ENCODE measurements around the gene PDCL3.

PDCL3 gene

GRCh38 chr2:100563407-100564247 lies 834 bp downstream of the PDCL3 start:
- DNase-seq: no peak

- DNase-seq: no peak
These were observed 6.2 kb downstream of the PDCL3 start for GRCh38 chr2:100568989-100569388.

GRCh38 chr2:100571668-100572067 lies 8.9 kb downstream of the PDCL3 start:
- no peak for DNase-seq

GRCh38 chr2:100577777-100578176 lies 15.0 kb downstream of the PDCL3 start:
- DNase-seq: no peak

- no peak for DNase-seq
These were observed 17.8 kb downstream of the PDCL3 start for GRCh38 chr2:100580367-100581276.

GRCh38 chr2:100581277-100581612 lies 18.5 kb downstream of the PDCL3 start:
- no peak for DNase-seq

GRCh38 chr2:100584816-100585215 lies 22.0 kb downstream of the PDCL3 start:
- no peak for DNase-seq

GRCh38 chr2:100588071-100588786 lies 25.4 kb downstream of the PDCL3 start:
- DNase-seq: no peak

- DNase-seq: no peak
These were observed 26.7 kb downstream of the PDCL3 start for GRCh38 chr2:100589527-100589926.

- no peak for DNase-seq
These were observed 29.4 kb downstream of the PDCL3 start for GRCh38 chr2:100592226-100592625.

GRCh38 chr2:100596465-100596864 lies 33.7 kb downstream of the PDCL3 start:
- no peak for DNase-seq

- DNase-seq: no peak
These were observed 36.8 kb downstream of the PDCL3 start for GRCh38 chr2:100599566-100599965.

GRCh38 chr2:100601661-100602060 lies 38.9 kb downstream of the PDCL3 start:
- DNase-seq: no peak

- no peak for DNase-seq
These were observed 40.6 kb downstream of the PDCL3 start for GRCh38 chr2:100603414-100603813.

GRCh38 chr2:100603948-100604633 lies 41.3 kb downstream of the PDCL3 start:
- DNase-seq: no peak

- no peak for DNase-seq
These were observed 43.5 kb downstream of the PDCL3 start for GRCh38 chr2:100606332-100606725.

GRCh38 chr2:100606726-100607343 lies 44.0 kb downstream of the PDCL3 start:
- no peak for DNase-seq

- no peak for DNase-seq
These were observed 47.6 kb downstream of the PDCL3 start for GRCh38 chr2:100610381-100610831.

- DNase-seq: no peak
These were observed 48.6 kb downstream of the PDCL3 start for GRCh38 chr2:100611079-100612029.

GRCh38 chr2:100612388-100613000 lies 49.7 kb downstream of the PDCL3 start:
- DNase-seq: no peak

- DNase-seq: no peak
These were observed 50.9 kb downstream of the PDCL3 start for GRCh38 chr2:100613719-100614118.

All from DMS79 (cell line).